Mammary epithelial cell (primary cell): ENCODE data around the gene TMEM132C.

Experiments
- CTCF ChIP-seq, 2 donors: IDR thresholded peaks in 1 of 2; conservative IDR thresholded peaks in 1 of 2; 2 replicates each; pipeline ENCODE4 v1.5.1; 2011 to 2012; ENCODE audit warnings: inconsistent platforms in 2 of 2, low read length in 2 of 2, mild to moderate bottlenecking in 2 of 2, control low read depth in 1 of 2, low read depth in 1 of 2; ENCODE audit not compliant: insufficient read depth in 1 of 2; ENCODE audit errors: extremely low read depth in 1 of 2
- EZH2 ChIP-seq: IDR thresholded peaks from 2 replicates; pipeline ENCODE4 v1.6.1; 2012; ENCODE audit warnings: low read length, inconsistent platforms, borderline replicate concordance

GRCh38 chr12:128418944-128419343, 152.0 kb downstream of the TMEM132C start:
- TF ChIP-seq CTCF (conservative IDR thresholded peaks at IDR 0.05 in 1 of 2, IDR thresholded peaks at IDR 0.05 in 1 of 2; ENCODE audit: extremely low read depth in 1 of 2, insufficient read depth in 1 of 2, low read depth in 1 of 2, low read length in 2 of 2) (no peak), EZH2 (no peak)
